PFSK-1 (cell line): ENCODE data around the gene TRIM10.

Source experiments
- FOXP2 ChIP-seq: optimal IDR thresholded peaks from 2 replicates; pipeline ENCODE3; 2011; ENCODE audit warnings: borderline replicate concordance, control low read depth, inconsistent platforms; ENCODE audit not compliant: insufficient read depth; ENCODE audit errors: extremely low read length, extremely low read depth
- POLR2AphosphoS5 ChIP-seq: IDR thresholded peaks from 2 replicates; pipeline ENCODE4 v1.6.1; 2012; ENCODE audit warnings: low read depth, mild to moderate bottlenecking, control low read depth, low read length, moderate library complexity
- REST ChIP-seq, 2 experiments: IDR thresholded peaks; 2 replicates each; pipeline versions ENCODE4 v1.6.1 to v1.8.0; 2011 to 2012; ENCODE audit warnings: low read depth in 2 of 2, low read length in 2 of 2, control low read depth in 1 of 2, inconsistent platforms in 1 of 2, mild to moderate bottlenecking in 1 of 2, moderate library complexity in 1 of 2; ENCODE audit not compliant: insufficient read depth in 1 of 2
- SIN3A ChIP-seq: IDR thresholded peaks from 2 replicates; pipeline ENCODE4 v1.6.1; 2012; ENCODE audit warnings: mild to moderate bottlenecking, low read length, moderate library complexity, borderline replicate concordance; ENCODE audit not compliant: insufficient read depth
- TAF1 ChIP-seq: IDR thresholded peaks from 2 replicates; pipeline ENCODE4 v1.6.1; 2012; ENCODE audit warnings: low read length, control low read depth, borderline replicate concordance; ENCODE audit not compliant: insufficient read depth

TRIM10 gene

GRCh38 chr6:30167101-30167500 is 6.1 kb upstream of the TRIM10 start:
- no peak for TF ChIP-seq TAF1
- TF ChIP-seq FOXP2, result no peak
- TF ChIP-seq SIN3A, result no peak
- no peak for TF ChIP-seq REST (IDR thresholded peaks at IDR 0.05; ENCODE audit: insufficient read depth in 1 of 2, low read depth in 2 of 2, low read length in 2 of 2)

- no peak for TF ChIP-seq FOXP2
- no peak for TF ChIP-seq TAF1
- TF ChIP-seq SIN3A, result no peak
- no peak for TF ChIP-seq POLR2AphosphoS5
- TF ChIP-seq REST (IDR thresholded peaks at IDR 0.05; ENCODE audit: insufficient read depth in 1 of 2, low read depth in 2 of 2, low read length in 2 of 2), result no peak
These were observed 3.7 kb upstream of the TRIM10 start for GRCh38 chr6:30164714-30165113.

GRCh38 chr6:30163918-30164654 is 3.1 kb upstream of the TRIM10 start:
- no peak for TF ChIP-seq REST (IDR thresholded peaks at IDR 0.05; ENCODE audit: insufficient read depth in 1 of 2, low read depth in 2 of 2, low read length in 2 of 2)
- TF ChIP-seq SIN3A, result no peak
- no peak for TF ChIP-seq FOXP2
- TF ChIP-seq POLR2AphosphoS5, result no peak
- TF ChIP-seq TAF1, result no peak

GRCh38 chr6:30163090-30163917 is 2.3 kb upstream of the TRIM10 start, which contains the start of gene TRIM15:
Gene TRIM15 (plus strand): TSS chr6:30163546. CDS start chr6:30163685, 139 bp downstream.
- TF ChIP-seq TAF1, result no peak
- TF ChIP-seq POLR2AphosphoS5, result no peak
- TF ChIP-seq FOXP2, result no peak
- no peak for TF ChIP-seq SIN3A

GRCh38 chr6:30162265-30163089 is 1.5 kb upstream of the TRIM10 start:
- TF ChIP-seq SIN3A (no peak), TAF1 (no peak), POLR2AphosphoS5 (no peak), REST (IDR thresholded peaks at IDR 0.05; ENCODE audit: insufficient read depth in 1 of 2, low read depth in 2 of 2, low read length in 2 of 2) (no peak), FOXP2 (no peak)
